ENCODE measurements around the gene HNF1B.

DNA sequence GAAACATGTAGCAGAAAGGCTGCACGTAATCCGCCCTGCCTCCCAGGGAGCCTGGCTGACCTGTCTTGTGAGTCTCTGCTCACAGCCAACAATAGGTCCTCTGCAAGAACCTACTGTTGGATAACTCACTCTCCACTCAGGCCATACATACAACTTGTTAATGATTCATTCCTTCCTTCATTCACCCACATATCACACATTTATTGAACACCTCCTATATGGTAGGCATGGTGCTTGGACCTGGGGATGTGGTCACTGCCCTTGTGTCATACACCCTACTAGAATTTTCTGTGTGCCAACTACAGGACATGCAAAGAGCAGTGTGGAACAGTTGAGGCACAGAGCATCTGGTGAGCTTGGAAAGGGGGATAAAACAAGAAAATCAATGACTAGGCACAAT, 28.1 kb upstream of the HNF1B start:
- TF ChIP-seq, protein P1, sequence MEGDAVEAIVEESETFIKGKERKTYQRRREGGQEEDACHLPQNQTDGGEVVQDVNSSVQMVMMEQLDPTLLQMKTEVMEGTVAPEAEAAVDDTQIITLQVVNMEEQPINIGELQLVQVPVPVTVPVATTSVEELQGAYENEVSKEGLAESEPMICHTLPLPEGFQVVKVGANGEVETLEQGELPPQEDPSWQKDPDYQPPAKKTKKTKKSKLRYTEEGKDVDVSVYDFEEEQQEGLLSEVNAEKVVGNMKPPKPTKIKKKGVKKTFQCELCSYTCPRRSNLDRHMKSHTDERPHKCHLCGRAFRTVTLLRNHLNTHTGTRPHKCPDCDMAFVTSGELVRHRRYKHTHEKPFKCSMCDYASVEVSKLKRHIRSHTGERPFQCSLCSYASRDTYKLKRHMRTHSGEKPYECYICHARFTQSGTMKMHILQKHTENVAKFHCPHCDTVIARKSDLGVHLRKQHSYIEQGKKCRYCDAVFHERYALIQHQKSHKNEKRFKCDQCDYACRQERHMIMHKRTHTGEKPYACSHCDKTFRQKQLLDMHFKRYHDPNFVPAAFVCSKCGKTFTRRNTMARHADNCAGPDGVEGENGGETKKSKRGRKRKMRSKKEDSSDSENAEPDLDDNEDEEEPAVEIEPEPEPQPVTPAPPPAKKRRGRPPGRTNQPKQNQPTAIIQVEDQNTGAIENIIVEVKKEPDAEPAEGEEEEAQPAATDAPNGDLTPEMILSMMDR (conservative IDR thresholded peaks at IDR 0.05; ENCODE audit: low read length) = no peak
- TF ChIP-seq EZH2phosphoT487 (IDR thresholded peaks at IDR 0.05; ENCODE audit: borderline replicate concordance, low read depth, low read length) = no peak
